ENCODE data around the gene GRHPR.

GRHPR gene

DNA sequence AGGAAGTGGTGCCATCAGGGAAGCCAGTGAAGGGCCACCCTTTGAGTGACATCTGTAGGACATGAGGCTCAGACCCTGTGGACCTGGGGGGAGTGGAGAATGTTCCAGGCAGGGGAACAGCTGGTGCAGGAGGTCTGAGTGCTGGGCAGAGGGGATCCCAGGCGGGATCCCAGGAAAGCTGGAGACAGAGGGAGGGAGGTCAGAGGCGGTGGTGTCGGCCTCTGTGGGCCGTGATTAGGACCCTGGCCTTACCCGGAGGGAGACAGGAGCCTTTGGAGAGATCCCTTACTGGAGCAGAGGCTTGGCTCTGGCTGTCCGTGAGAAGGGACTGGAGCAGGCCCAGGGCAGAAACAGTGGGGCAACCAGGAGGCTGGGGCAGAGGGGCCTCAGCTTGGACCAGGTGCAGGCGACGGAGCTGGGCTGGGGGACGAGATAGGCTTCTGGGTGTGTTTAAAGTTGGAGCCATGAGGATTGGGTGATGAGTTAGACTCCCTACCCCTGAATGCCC, 12.1 kb upstream of the GRHPR start:
- no peaks in the 10 kb centered on the region for H4K20me1 ChIP-seq (ENCODE audit: low read depth, low read length)
- no peaks in the 10 kb centered on the region for H3K9me3 ChIP-seq (ENCODE audit: insufficient read depth, low read length)
- H3K27ac ChIP-seq (ENCODE audit: low read depth, low read length), result peak overlapping the region; percentile 93
- H3K27me3 ChIP-seq (ENCODE audit: low read length), result no peaks in the 10 kb centered on the region
- H3F3A ChIP-seq (ENCODE audit: insufficient read depth), result peaks cover 85% of the 10 kb centered on the region
- peak overlapping the region; percentile 38 for H3K4me3 ChIP-seq (ENCODE audit: insufficient read depth, low read length, poor library complexity, severe bottlenecking)
- peak overlapping the region; percentile 74 for H3K4me2 ChIP-seq (ENCODE audit: low read depth, low read length, poor library complexity, severe bottlenecking)
- no peak overlapping the region for H2AFZ ChIP-seq (ENCODE audit: low read depth, low read length, severe bottlenecking)
- peaks cover 49% of the 10 kb centered on the region for H3K79me2 ChIP-seq (ENCODE audit: insufficient read depth, low read length)
- no peak for TF ChIP-seq EZH2phosphoT487 (conservative IDR thresholded peaks at IDR 0.05; ENCODE audit: low read length)
- TF ChIP-seq, protein P1, sequence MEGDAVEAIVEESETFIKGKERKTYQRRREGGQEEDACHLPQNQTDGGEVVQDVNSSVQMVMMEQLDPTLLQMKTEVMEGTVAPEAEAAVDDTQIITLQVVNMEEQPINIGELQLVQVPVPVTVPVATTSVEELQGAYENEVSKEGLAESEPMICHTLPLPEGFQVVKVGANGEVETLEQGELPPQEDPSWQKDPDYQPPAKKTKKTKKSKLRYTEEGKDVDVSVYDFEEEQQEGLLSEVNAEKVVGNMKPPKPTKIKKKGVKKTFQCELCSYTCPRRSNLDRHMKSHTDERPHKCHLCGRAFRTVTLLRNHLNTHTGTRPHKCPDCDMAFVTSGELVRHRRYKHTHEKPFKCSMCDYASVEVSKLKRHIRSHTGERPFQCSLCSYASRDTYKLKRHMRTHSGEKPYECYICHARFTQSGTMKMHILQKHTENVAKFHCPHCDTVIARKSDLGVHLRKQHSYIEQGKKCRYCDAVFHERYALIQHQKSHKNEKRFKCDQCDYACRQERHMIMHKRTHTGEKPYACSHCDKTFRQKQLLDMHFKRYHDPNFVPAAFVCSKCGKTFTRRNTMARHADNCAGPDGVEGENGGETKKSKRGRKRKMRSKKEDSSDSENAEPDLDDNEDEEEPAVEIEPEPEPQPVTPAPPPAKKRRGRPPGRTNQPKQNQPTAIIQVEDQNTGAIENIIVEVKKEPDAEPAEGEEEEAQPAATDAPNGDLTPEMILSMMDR (IDR thresholded peaks at IDR 0.05; ENCODE audit: insufficient read depth, low read length, poor library complexity, severe bottlenecking), result no peak
- no peaks in the 10 kb centered on the region for H3K9me2 ChIP-seq (replicated peaks; ENCODE audit: insufficient read depth, low read length)
- H3K9ac ChIP-seq (ENCODE audit: low read length), result peak overlapping the region; percentile 82
- no peaks in the 10 kb centered on the region for H3K36me3 ChIP-seq (ENCODE audit: low read length)

DNA sequence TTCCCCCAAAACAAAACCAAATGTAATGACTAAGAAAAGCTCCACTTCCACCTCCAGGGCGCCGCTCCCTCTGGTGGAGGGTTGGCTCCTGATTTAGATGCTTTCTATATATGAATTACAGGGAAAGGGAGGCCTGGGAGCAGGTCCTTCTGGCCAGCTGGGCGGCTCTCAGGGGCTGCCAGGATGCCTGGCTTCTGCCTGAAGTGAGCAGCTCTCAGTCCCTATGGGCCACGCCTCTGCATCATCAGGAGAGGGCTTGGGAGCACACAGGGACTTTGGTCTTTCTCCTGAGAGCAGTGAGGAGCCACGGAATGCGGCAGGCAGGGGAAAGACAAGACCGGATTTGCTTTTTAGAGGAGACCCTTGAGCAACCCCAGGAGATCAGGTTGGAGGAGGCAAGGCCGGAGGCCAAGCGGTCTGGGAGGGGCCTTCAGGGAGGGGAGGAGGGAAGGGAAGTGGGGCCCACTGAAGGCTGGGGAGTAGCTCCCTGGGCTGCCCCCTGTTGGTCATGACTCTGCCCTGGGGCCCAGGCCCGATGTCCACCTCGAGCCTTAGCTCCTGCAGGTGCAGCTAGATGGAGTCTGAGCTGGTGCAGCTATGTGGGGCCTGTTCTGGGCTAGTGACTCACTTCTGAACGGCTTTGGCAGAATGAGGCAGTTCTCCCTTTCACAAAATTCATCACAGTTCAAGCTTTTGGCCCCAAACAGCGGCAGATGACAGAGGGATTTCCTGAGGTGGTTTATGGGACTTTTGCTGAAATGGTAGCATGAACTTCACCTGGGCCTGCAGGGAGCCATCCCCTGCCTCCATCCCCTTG, 11.3 kb upstream of the GRHPR start:
- H3K4me2 ChIP-seq (ENCODE audit: low read depth, low read length, poor library complexity, severe bottlenecking), result peak overlapping the region; percentile 74

DNA sequence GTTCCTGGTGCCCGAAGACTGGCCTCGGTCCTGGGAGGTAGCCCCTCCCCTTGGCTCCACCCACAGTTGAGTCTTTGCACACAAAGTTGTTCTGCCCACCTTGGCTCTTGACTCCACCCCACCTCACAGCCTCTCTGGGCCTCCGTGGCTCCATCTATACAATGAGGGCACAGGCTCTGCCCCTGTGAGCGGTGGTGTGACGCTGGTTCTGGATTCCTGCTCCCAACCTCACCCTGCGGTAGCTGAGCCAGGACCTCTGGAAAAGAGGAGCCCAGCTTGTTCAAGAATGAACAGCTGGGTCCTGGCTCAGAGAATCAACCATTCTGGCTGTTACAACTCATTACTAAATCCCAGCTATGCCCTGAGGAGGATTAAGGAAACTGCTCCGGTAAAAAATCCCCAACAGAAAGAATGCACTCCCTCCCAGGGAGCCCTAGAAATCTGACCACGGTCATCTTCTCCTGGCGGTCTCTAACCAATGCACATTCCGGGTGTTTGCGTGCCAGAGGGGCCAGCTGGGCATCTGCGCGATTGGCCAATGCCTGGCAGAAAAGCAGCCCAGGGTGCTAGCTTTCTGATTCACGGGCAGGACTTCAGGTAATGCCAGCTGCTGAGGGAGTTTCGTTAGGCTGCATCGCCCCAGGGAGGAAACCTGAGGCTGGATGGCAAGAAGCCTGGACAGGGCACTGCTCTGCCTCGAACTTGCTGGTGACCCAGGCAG, 9.9 kb upstream of the GRHPR start:
- no peaks in the 10 kb centered on the region for H3K36me3 ChIP-seq (ENCODE audit: low read length)
- H3K4me3 ChIP-seq (ENCODE audit: insufficient read depth, low read length, poor library complexity, severe bottlenecking), result peak overlapping the region; percentile 33
- peaks cover 27% of the 10 kb centered on the region for H3K79me2 ChIP-seq (ENCODE audit: insufficient read depth, low read length)
- H2AFZ ChIP-seq (ENCODE audit: low read depth, low read length, severe bottlenecking), result no peak overlapping the region
- H3K9ac ChIP-seq (ENCODE audit: low read length), result peak overlapping the region; percentile 82
- TF ChIP-seq, protein P1 (IDR thresholded peaks at IDR 0.05; ENCODE audit: insufficient read depth, low read length, poor library complexity, severe bottlenecking), result no peak
- TF ChIP-seq EZH2phosphoT487 (conservative IDR thresholded peaks at IDR 0.05; ENCODE audit: low read length), result no peak
- H3K27me3 ChIP-seq (ENCODE audit: low read length), result no peaks in the 10 kb centered on the region
- H3K9me3 ChIP-seq (ENCODE audit: insufficient read depth, low read length), result no peaks in the 10 kb centered on the region
- peak overlapping the region; percentile 93 for H3K27ac ChIP-seq (ENCODE audit: low read depth, low read length)
- no peaks in the 10 kb centered on the region for H4K20me1 ChIP-seq (ENCODE audit: low read depth, low read length)
- peaks cover 63% of the 10 kb centered on the region for H3F3A ChIP-seq (ENCODE audit: insufficient read depth)
- H3K9me2 ChIP-seq (replicated peaks; ENCODE audit: insufficient read depth, low read length), result no peaks in the 10 kb centered on the region
- H3K4me2 ChIP-seq (ENCODE audit: low read depth, low read length, poor library complexity, severe bottlenecking), result peak overlapping the region; percentile 74

More for the DNA sequence above, 11.3 kb upstream of the GRHPR start:
- no peaks in the 10 kb centered on the region for H3K27me3 ChIP-seq (ENCODE audit: low read length)
- no peaks in the 10 kb centered on the region for H4K20me1 ChIP-seq (ENCODE audit: low read depth, low read length)
- peak overlapping the region; percentile 93 for H3K27ac ChIP-seq (ENCODE audit: low read depth, low read length)
- H3K4me3 ChIP-seq (ENCODE audit: insufficient read depth, low read length, poor library complexity, severe bottlenecking), result peak overlapping the region; percentile 38
- no peaks in the 10 kb centered on the region for H3K9me2 ChIP-seq (replicated peaks; ENCODE audit: insufficient read depth, low read length)
- H2AFZ ChIP-seq (ENCODE audit: low read depth, low read length, severe bottlenecking), result no peak overlapping the region
- H3K36me3 ChIP-seq (ENCODE audit: low read length), result no peaks in the 10 kb centered on the region
- H3K9me3 ChIP-seq (ENCODE audit: insufficient read depth, low read length), result no peaks in the 10 kb centered on the region
- peak overlapping the region; percentile 82 for H3K9ac ChIP-seq (ENCODE audit: low read length)
- H3F3A ChIP-seq (ENCODE audit: insufficient read depth), result peaks cover 78% of the 10 kb centered on the region
- TF ChIP-seq, protein P1 (IDR thresholded peaks at IDR 0.05; ENCODE audit: insufficient read depth, low read length, poor library complexity, severe bottlenecking), result peak; percentile 91
- no peak for TF ChIP-seq EZH2phosphoT487 (conservative IDR thresholded peaks at IDR 0.05; ENCODE audit: low read length)
- H3K79me2 ChIP-seq (ENCODE audit: insufficient read depth, low read length), result peaks cover 42% of the 10 kb centered on the region
